HCT116 (cell line): ENCODE measurements around the gene CCT8. TPM values are rescaled to one million over a fixed set of nuclear protein-coding genes. Genes with fewer than 3 reads are reported as not detected.

ENCODE experiments used
- ATAC-seq: fragments of 200-7000 bp; cut with Tn5 transposase; 2 replicates; pipeline ENCODE4 v1.9.1; 2020; ENCODE audit warnings: mild to moderate bottlenecking, moderate library complexity
- BruUV-seq: library from RNA; stranded (reverse); fragments of 400-500 nt; replicated peaks from 2 replicates; lab custom pipeline; 2021; lab: Mats Ljungman, UMichigan
- CTCF ChIA-PET: fragments of 300-600 bp; sonication (Branson Sonifier 250); formaldehyde crosslinking; loops from one replicate; lab custom pipeline; 2021; ENCODE audit warnings: antibody characterized with exemption; lab: Charles Lee
- POLR2A ChIA-PET: fragments of 300-600, 350-600 bp; sonication (Branson Sonifier 250); formaldehyde crosslinking; loops from one replicate; lab custom pipeline; 2021; ENCODE audit warnings: antibody characterized with exemption; lab: Charles Lee
- RAD21 ChIA-PET, 2 experiments: fragments of 300-600 bp; sonication (Branson Sonifier 250); formaldehyde crosslinking; loops; one replicate each; lab custom pipeline; 2023; ENCODE audit warnings: low total read pairs in 2 of 2; ENCODE audit not compliant: uncharacterized antibody in 2 of 2, unreplicated experiment in 2 of 2, low non-redundant PET in 1 of 2; lab: Charles Lee
- DNase-seq: peaks from one replicate; pipeline ENCODE4 v3.0.0-alpha.2; 2010; ENCODE audit warnings: low read depth, low spot score
- H2AFZ ChIP-seq: fragments of 200-600 bp; shearing (Covaris generic), sonication (generic); 2 replicates; pipeline ENCODE4 v1.6.1; 2017; ENCODE audit warnings: low read depth, mixed run types, mixed read lengths, antibody characterized with exemption, low read length; ENCODE audit not compliant: poor library complexity, severe bottlenecking
- H3K27ac ChIP-seq: 2 replicates; pipeline ENCODE4 v1.5.1; 2012; ENCODE audit warnings: low read depth, low read length
- H3K27me3 ChIP-seq: fragments of 200-600 bp; sonication (generic); 2 replicates; pipeline ENCODE4 v1.6.1; 2016; ENCODE audit warnings: mixed run types, low read length, mixed read lengths; ENCODE audit not compliant: insufficient read depth
- H3K36me3 ChIP-seq, 2 experiments: fragments of 200-500 bp in 1 of 2; fragments of 200-600 bp in 1 of 2; sonication (Bioruptor generic) in 1 of 2; sonication (generic) in 1 of 2; 2 replicates each; pipeline versions ENCODE4 v1.5.1 to v1.6.1; 2014 to 2016; ENCODE audit warnings: low read length in 2 of 2, inconsistent platforms in 1 of 2, mixed read lengths in 1 of 2, mixed run types in 1 of 2; ENCODE audit not compliant: insufficient read depth in 2 of 2, control insufficient read depth in 1 of 2
- H3K4me1 ChIP-seq, 2 experiments: fragments of 200-600 bp in 1 of 2; sonication (generic) in 1 of 2; 2 replicates each; pipeline versions ENCODE4 v1.5.1 to v1.6.1; 2012 to 2017; ENCODE audit warnings: low read length in 2 of 2, inconsistent platforms in 1 of 2, mild to moderate bottlenecking in 1 of 2, mixed read lengths in 1 of 2, mixed run types in 1 of 2, moderate library complexity in 1 of 2; ENCODE audit not compliant: insufficient read depth in 2 of 2, control insufficient read depth in 1 of 2
- H3K4me2 ChIP-seq: fragments of 200-600 bp; sonication (generic); 2 replicates; pipeline ENCODE4 v1.6.1; 2017; ENCODE audit warnings: mixed run types, low read length, mixed read lengths
- H3K4me3 ChIP-seq, 2 experiments: fragments of 200-600 bp in 1 of 2; sonication (generic) in 1 of 2; replicated peaks in 1 of 2; 2 replicates each; pipeline ENCODE4 v1.5.1; 2011 to 2016; ENCODE audit warnings: low read length in 2 of 2, control low read depth in 1 of 2, low read depth in 1 of 2, mild to moderate bottlenecking in 1 of 2, mixed read lengths in 1 of 2, mixed run types in 1 of 2
- H3K79me2 ChIP-seq: fragments of 200-600 bp; sonication (generic); 2 replicates; pipeline ENCODE4 v1.6.1; 2017; ENCODE audit warnings: mild to moderate bottlenecking, mixed run types, low read length, moderate library complexity, mixed read lengths; ENCODE audit not compliant: insufficient read depth
- H3K9ac ChIP-seq: fragments of 200-600 bp; sonication (generic); 2 replicates; pipeline ENCODE4 v1.6.1; 2016; ENCODE audit warnings: low read length, mixed read lengths
- H3K9me2 ChIP-seq: fragments of 200-600 bp; sonication (generic), shearing (Covaris generic); 2 replicates; pipeline ENCODE4 v1.6.1; 2017; ENCODE audit warnings: mixed run types, mild to moderate bottlenecking, moderate library complexity; ENCODE audit not compliant: insufficient read depth
- H3K9me3 ChIP-seq, 2 experiments: fragments of 200-500 bp in 1 of 2; fragments of 200-600 bp in 1 of 2; sonication (Bioruptor generic) in 1 of 2; sonication (generic) in 1 of 2; 2 replicates each; pipeline ENCODE4 v1.6.1; 2014 to 2017; ENCODE audit warnings: low read length in 2 of 2, mixed read lengths in 2 of 2, inconsistent platforms in 1 of 2, low read depth in 1 of 2, mild to moderate bottlenecking in 1 of 2, mixed run types in 1 of 2, moderate library complexity in 1 of 2; ENCODE audit not compliant: control insufficient read depth in 1 of 2, insufficient read depth in 1 of 2
- H4K20me1 ChIP-seq: fragments of 200-600 bp; sonication (generic), shearing (Covaris generic); 2 replicates; pipeline ENCODE4 v1.6.1; 2017; ENCODE audit warnings: mixed run types, mild to moderate bottlenecking, moderate library complexity; ENCODE audit not compliant: insufficient read depth
- CBX3 ChIP-seq: IDR thresholded peaks from 2 replicates; pipeline ENCODE4 v1.6.1; 2012; ENCODE audit warnings: low read depth
- CEBPB ChIP-seq: IDR thresholded peaks from 2 replicates; pipeline ENCODE4 v1.6.1; 2012; ENCODE audit warnings: low read depth
- CTCF ChIP-seq, 3 experiments: fragments of 200-600 bp in 1 of 3; sonication (generic) in 1 of 3; IDR thresholded peaks in 2 of 3; conservative IDR thresholded peaks in 1 of 3; 2 replicates each; pipeline ENCODE4 v1.5.1; 2012 to 2017; ENCODE audit warnings: low read depth in 2 of 3, low read length in 2 of 3, antibody characterized with exemption in 1 of 3, borderline replicate concordance in 1 of 3, control low read depth in 1 of 3, mild to moderate bottlenecking in 1 of 3, mixed read lengths in 1 of 3, mixed run types in 1 of 3, moderate library complexity in 1 of 3; ENCODE audit not compliant: insufficient read depth in 1 of 3
- EGR1 ChIP-seq: IDR thresholded peaks from 2 replicates; pipeline ENCODE4 v1.6.1; 2012; ENCODE audit warnings: low read depth
- ELF1 ChIP-seq: IDR thresholded peaks from 2 replicates; pipeline ENCODE4 v1.6.1; 2012; ENCODE audit warnings: low read depth, borderline replicate concordance
- EZH2phosphoT487 ChIP-seq: fragments of 200-600 bp; IDR thresholded peaks from 2 replicates; pipeline ENCODE4 v1.6.1; 2018; ENCODE audit warnings: antibody characterized with exemption, borderline replicate concordance
- JUND ChIP-seq: IDR thresholded peaks from 2 replicates; pipeline ENCODE4 v1.6.1; 2012
- POLR2AphosphoS5 ChIP-seq: IDR thresholded peaks from 2 replicates; pipeline ENCODE4 v1.6.1; 2011; ENCODE audit warnings: mild to moderate bottlenecking, low read depth, low read length, moderate library complexity
- SP1 ChIP-seq: IDR thresholded peaks from 2 replicates; pipeline ENCODE4 v1.6.1; 2012; ENCODE audit warnings: low read depth
- ZFX ChIP-seq: fragments of 450-650 bp; IDR thresholded peaks from 2 replicates; pipeline ENCODE4 v1.6.1; 2017
- intact Hi-C: fragments of 100-400 bp; cut with micrococcal nuclease; formaldehyde crosslinking; loops from 2 replicates; pipeline ENCODE4 v1.10.0; 2022
- total RNA-seq: library from RNA; stranded (reverse); gene quantifications from one replicate; pipeline ENCODE4 v1.2.1, GENCODE V29; 2021; ENCODE audit not compliant: unreplicated experiment

The CCT8 gene
- total RNA-seq, 1 experiment from 2014 or later: 355 TPM

- RAD21 ChIA-PET: no interaction called here
- ATAC-seq (peak; percentile 50; the same call in 1 of the 2 replicates), DNase-seq (no peak)
- intact Hi-C loops: no loop called here
- Histone ChIP-seq H3K79me2 (no peaks in the 10 kb centered on the region), H3K4me2 (no peak overlapping the region), H3K27me3 (no peaks in the 10 kb centered on the region), H3K9me2 (no peaks in the 10 kb centered on the region), H3K27ac (no peak overlapping the region), H3K9me3 (no peaks in the 10 kb centered on the region), H3K36me3 (no peaks in the 10 kb centered on the region), H3K4me3 (no peak overlapping the region), H2AFZ (no peak overlapping the region), H3K4me1 (0 out of 4 replicates have a peak, but pooled peaks cover 0 to 4% of the 10 kb centered on the region in 2 experiments), H4K20me1 (no peaks in the 10 kb centered on the region), H3K9ac (no peak overlapping the region)
- TF ChIP-seq ELF1 (no peak), JUND (no peak), EGR1 (no peak), SP1 (no peak), EZH2phosphoT487 (no peak), ZFX (no peak), CEBPB (no peak), CBX3 (no peak), CTCF (IDR thresholded peaks at IDR 0.05 in 2 of 3, conservative IDR thresholded peaks at IDR 0.05 in 1 of 3; ENCODE audit: borderline replicate concordance in 1 of 3, insufficient read depth in 1 of 3, low read depth in 2 of 3, low read length in 2 of 3) (no peak), POLR2AphosphoS5 (no peak)
- no TSS peak for BruUV-seq
- CTCF ChIA-PET: no interaction called here
- POLR2A ChIA-PET: no interaction called here
These were observed 8.8 kb upstream of the CCT8 start for GRCh38 chr21:29082046-29082815.
